Measurements from ENCODE around the gene HES7.
"Not testable (repeated sequence)": the region's sequence is repeated elsewhere in the genome, so short reads cannot be mapped to it uniquely, and the experiment has no call there.

The HES7 gene

GRCh38 chr17:8124350-8125153 is 646 bp upstream of the HES7 start:
- DNase-seq (ENCODE audit: extremely low read depth in 1 of 2, low read depth in 1 of 2), result no peak

- DNase-seq (ENCODE audit: extremely low read depth in 1 of 2, low read depth in 1 of 2), result no peak
Measured at GRCh38 chr17:8122924-8123694, 797 bp downstream of the HES7 start.

- DNase-seq (ENCODE audit: extremely low read depth in 1 of 2, low read depth in 1 of 2), result no peak
Measured at GRCh38 chr17:8122422-8122923, 1.4 kb downstream of the HES7 start.

- DNase-seq (ENCODE audit: extremely low read depth in 1 of 2, low read depth in 1 of 2), result no peak
Measured at GRCh38 chr17:8121681-8122421, 2.1 kb downstream of the HES7 start.

GRCh38 chr17:8121407-8121680 is 2.6 kb downstream of the HES7 start:
- DNase-seq (ENCODE audit: extremely low read depth in 1 of 2, low read depth in 1 of 2), result no peak

GRCh38 chr17:8120520-8121406 is 3.1 kb downstream of the HES7 start:
- no peak for DNase-seq (ENCODE audit: extremely low read depth in 1 of 2, low read depth in 1 of 2)

- peak; percentile 52 to 61 for DNase-seq (ENCODE audit: extremely low read depth in 1 of 2, low read depth in 1 of 2)
Measured at GRCh38 chr17:8119581-8120519, 4.1 kb downstream of the HES7 start.

- DNase-seq (ENCODE audit: extremely low read depth in 1 of 2, low read depth in 1 of 2), result peak; percentile 54 to 74
Measured at GRCh38 chr17:8118769-8119580, 4.9 kb downstream of the HES7 start.

GRCh38 chr17:8117980-8118768 is 5.7 kb downstream of the HES7 start, which contains the start of gene ALOXE3:
ALOXE3 (minus strand) TSS chr17:8118514; CDS start chr17:8117990, 524 bp downstream.
- no peak for DNase-seq (ENCODE audit: extremely low read depth in 1 of 2, low read depth in 1 of 2)

GRCh38 chr17:8117367-8117979 is 6.4 kb downstream of the HES7 start:
- no peak for DNase-seq (ENCODE audit: extremely low read depth in 1 of 2, low read depth in 1 of 2)

GRCh38 chr17:8116776-8117175 is 7.1 kb downstream of the HES7 start:
- no peak for DNase-seq (ENCODE audit: extremely low read depth in 1 of 2, low read depth in 1 of 2)

- DNase-seq (ENCODE audit: extremely low read depth in 1 of 2, low read depth in 1 of 2), result no peak
Measured at GRCh38 chr17:8110907-8111306, 13.0 kb downstream of the HES7 start.

- DNase-seq (ENCODE audit: extremely low read depth in 1 of 2, low read depth in 1 of 2), result no peak
Measured at GRCh38 chr17:8110456-8110804, 13.5 kb downstream of the HES7 start.

- DNase-seq (ENCODE audit: extremely low read depth in 1 of 2, low read depth in 1 of 2), result peak in 1 of 2 donors; percentile 72
Measured at GRCh38 chr17:8109661-8110455, 14.0 kb downstream of the HES7 start.

GRCh38 chr17:8108972-8109660 is 14.8 kb downstream of the HES7 start:
- DNase-seq (ENCODE audit: extremely low read depth in 1 of 2, low read depth in 1 of 2), result no peak

GRCh38 chr17:8106980-8107379 is 16.9 kb downstream of the HES7 start:
- DNase-seq (ENCODE audit: extremely low read depth in 1 of 2, low read depth in 1 of 2), result not testable (repeated sequence)
